ENCODE data around the gene CRAMP1.

The CRAMP1 gene

GRCh38 chr16:1580956-1581355 is 31.2 kb upstream of the CRAMP1 start:
- no peak overlapping the region for H3K4me3 ChIP-seq (ENCODE audit: low read depth, low read length)
- CTCF ChIA-PET: no interaction called here
- POLR2A ChIA-PET: no interaction called here
- TF ChIP-seq CTCF (IDR thresholded peaks at IDR 0.05; ENCODE audit: insufficient read depth, low read length, missing control alignments): no peak
- DNase-seq (ENCODE audit: low read depth, low spot score): no peak

- TF ChIP-seq CTCF (IDR thresholded peaks at IDR 0.05; ENCODE audit: insufficient read depth, low read length, missing control alignments): no peak
- ChIA-PET POLR2A (no interaction called here), CTCF (no interaction called here)
- H3K4me3 ChIP-seq (ENCODE audit: low read depth, low read length): no peak overlapping the region
- no peak for DNase-seq (ENCODE audit: low read depth, low spot score)
These were observed 30.4 kb upstream of the CRAMP1 start for GRCh38 chr16:1581804-1582203.

- no peak for TF ChIP-seq CTCF (IDR thresholded peaks at IDR 0.05; ENCODE audit: insufficient read depth, low read length, missing control alignments)
- POLR2A ChIA-PET: no interaction called here
These were observed 29.0 kb upstream of the CRAMP1 start for GRCh38 chr16:1583180-1583579.

GRCh38 chr16:1584926-1585484 is 27.2 kb upstream of the CRAMP1 start:
- ChIA-PET CTCF (interaction anchor here (1.2 kb wide), 1 partner anchor 15 kb away, joined by 3 read pairs; no protein-coding TSS in a partner anchor), POLR2A (no interaction called here)
- no peak for DNase-seq (ENCODE audit: low read depth, low spot score)
- no peak overlapping the region for H3K4me3 ChIP-seq (ENCODE audit: low read depth, low read length)
- TF ChIP-seq CTCF (IDR thresholded peaks at IDR 0.05; ENCODE audit: insufficient read depth, low read length, missing control alignments): no peak

More at GRCh38 chr16:1583180-1583579, 29.0 kb upstream of the CRAMP1 start:
- no peak for DNase-seq (ENCODE audit: low read depth, low spot score)
- no peak overlapping the region for H3K4me3 ChIP-seq (ENCODE audit: low read depth, low read length)
- CTCF ChIA-PET: no interaction called here

- DNase-seq (ENCODE audit: low read depth, low spot score): no peak
- no peak for TF ChIP-seq CTCF (IDR thresholded peaks at IDR 0.05; ENCODE audit: insufficient read depth, low read length, missing control alignments)
- H3K4me3 ChIP-seq (ENCODE audit: low read depth, low read length): no peak overlapping the region
- CTCF ChIA-PET: no interaction called here
- POLR2A ChIA-PET: no interaction called here
These were observed 21.8 kb upstream of the CRAMP1 start for GRCh38 chr16:1590366-1590765.

- ChIA-PET POLR2A (no interaction called here), CTCF (no interaction called here)
- H3K4me3 ChIP-seq (ENCODE audit: low read depth, low read length): no peak overlapping the region
- no peak for DNase-seq (ENCODE audit: low read depth, low spot score)
- TF ChIP-seq CTCF (IDR thresholded peaks at IDR 0.05; ENCODE audit: insufficient read depth, low read length, missing control alignments): no peak
These were observed 21.0 kb upstream of the CRAMP1 start for GRCh38 chr16:1590930-1591705.

Measured in AG04449 (cell line).